Esophagus squamous epithelium (tissue), 4 donors: Measurements from ENCODE around the gene TSN.

Experiments
- POLR2A ChIP-seq, 4 donors: fragments of 450-650 bp; IDR thresholded peaks; one replicate each; pipeline ENCODE4 v1.6.1; 2017; ENCODE audit warnings: antibody characterized with exemption in 4 of 4, mild to moderate bottlenecking in 4 of 4, moderate library complexity in 3 of 4
- TF ChIP-seq, protein P1 (sequence below), 6 experiments: fragments of 450-650 bp in 4 of 6; fragments of 200-600 bp in 2 of 6; sonication (generic) in 2 of 6; IDR thresholded peaks; one replicate each; pipeline ENCODE4 v1.5.1; 2016 to 2019; ENCODE audit warnings: antibody characterized with exemption in 6 of 6, mild to moderate bottlenecking in 4 of 6, moderate library complexity in 4 of 6

DNA sequence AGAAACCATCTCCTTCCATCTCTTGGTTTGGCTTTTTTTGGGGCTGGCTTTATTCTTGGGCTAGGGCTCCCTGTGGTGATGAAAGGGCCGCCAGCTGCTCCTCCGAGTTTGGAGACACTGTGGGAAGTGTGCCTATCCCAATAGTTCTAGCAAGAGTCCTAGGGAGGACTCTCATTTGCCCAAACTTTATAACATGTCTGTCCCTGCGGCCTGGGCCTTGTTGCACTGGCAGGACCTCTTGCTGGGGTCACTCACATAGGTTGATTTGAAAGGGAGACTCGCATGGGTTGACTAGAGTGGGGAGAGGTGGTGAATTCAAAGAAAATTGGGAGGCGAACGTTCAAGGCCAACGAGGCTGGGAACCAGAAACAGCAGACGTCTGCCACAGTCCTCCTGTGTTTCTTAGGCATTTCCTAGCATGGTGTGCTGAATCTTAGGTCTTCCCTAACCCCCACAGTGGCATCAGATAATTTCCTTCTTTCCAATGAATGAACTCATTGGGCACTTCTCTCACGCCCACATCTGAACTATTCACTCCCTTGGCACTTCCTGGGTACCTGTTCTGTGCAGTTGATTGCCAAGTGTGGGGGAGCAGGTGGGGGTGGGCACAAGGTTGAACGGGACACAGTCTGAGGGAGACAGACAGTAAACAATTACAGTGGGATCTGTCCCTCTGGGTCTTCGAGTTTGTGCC, 45.5 kb upstream of the TSN start:
- TF ChIP-seq, protein P1, sequence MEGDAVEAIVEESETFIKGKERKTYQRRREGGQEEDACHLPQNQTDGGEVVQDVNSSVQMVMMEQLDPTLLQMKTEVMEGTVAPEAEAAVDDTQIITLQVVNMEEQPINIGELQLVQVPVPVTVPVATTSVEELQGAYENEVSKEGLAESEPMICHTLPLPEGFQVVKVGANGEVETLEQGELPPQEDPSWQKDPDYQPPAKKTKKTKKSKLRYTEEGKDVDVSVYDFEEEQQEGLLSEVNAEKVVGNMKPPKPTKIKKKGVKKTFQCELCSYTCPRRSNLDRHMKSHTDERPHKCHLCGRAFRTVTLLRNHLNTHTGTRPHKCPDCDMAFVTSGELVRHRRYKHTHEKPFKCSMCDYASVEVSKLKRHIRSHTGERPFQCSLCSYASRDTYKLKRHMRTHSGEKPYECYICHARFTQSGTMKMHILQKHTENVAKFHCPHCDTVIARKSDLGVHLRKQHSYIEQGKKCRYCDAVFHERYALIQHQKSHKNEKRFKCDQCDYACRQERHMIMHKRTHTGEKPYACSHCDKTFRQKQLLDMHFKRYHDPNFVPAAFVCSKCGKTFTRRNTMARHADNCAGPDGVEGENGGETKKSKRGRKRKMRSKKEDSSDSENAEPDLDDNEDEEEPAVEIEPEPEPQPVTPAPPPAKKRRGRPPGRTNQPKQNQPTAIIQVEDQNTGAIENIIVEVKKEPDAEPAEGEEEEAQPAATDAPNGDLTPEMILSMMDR (IDR thresholded peaks at IDR 0.05), result no peak
- no peak for TF ChIP-seq POLR2A (IDR thresholded peaks at IDR 0.05)
